ENCODE data around the gene STK10. TPM values are rescaled to one million over a fixed set of nuclear protein-coding genes. Genes with fewer than 3 reads are reported as not detected.

STK10 gene
- total RNA-seq, 1 experiment from 2014 or later: 24.9 TPM

- no peak overlapping the region for H3K9ac ChIP-seq (ENCODE audit: low read length)
- H3K27ac ChIP-seq (ENCODE audit: low read length): no peak overlapping the region
- H2AFZ ChIP-seq (ENCODE audit: low read length): no peak overlapping the region
- DNase-seq: no peak
- H3K4me1 ChIP-seq (ENCODE audit: low read length): no peaks in the 10 kb centered on the region
- no peaks in the 10 kb centered on the region for H4K20me1 ChIP-seq (ENCODE audit: insufficient read depth, low read depth, low read length)
- no peaks in the 10 kb centered on the region for H3K9me3 ChIP-seq (ENCODE audit: low read length)
- H3K79me2 ChIP-seq (ENCODE audit: low read length): no peaks in the 10 kb centered on the region
- H3K9me2 ChIP-seq (replicated peaks; ENCODE audit: insufficient read depth, low read length): no peaks in the 10 kb centered on the region
- 0 out of 2 replicates have a peak, but pooled peaks cover 3% of the 10 kb centered on the region for H3K36me3 ChIP-seq (ENCODE audit: insufficient read depth, low read length)
- H3K27me3 ChIP-seq (ENCODE audit: low read length): no peaks in the 10 kb centered on the region
- no peak overlapping the region for H3K4me3 ChIP-seq (ENCODE audit: low read length)
- no peak overlapping the region for H3K4me2 ChIP-seq (ENCODE audit: low read depth, low read length, poor library complexity, severe bottlenecking)
These were observed 99.2 kb downstream of the STK10 start for GRCh38 chr5:172088801-172089200.

- Histone ChIP-seq H3K79me2 (ENCODE audit: low read length) (no peaks in the 10 kb centered on the region), H3K4me1 (ENCODE audit: low read length) (no peaks in the 10 kb centered on the region), H2AFZ (ENCODE audit: low read length) (no peak overlapping the region), H3K4me3 (ENCODE audit: low read length) (no peak overlapping the region), H3K27ac (ENCODE audit: low read length) (no peak overlapping the region), H3K27me3 (ENCODE audit: low read length) (no peaks in the 10 kb centered on the region), H3K4me2 (ENCODE audit: low read depth, low read length, poor library complexity, severe bottlenecking) (no peak overlapping the region), H3K9me3 (ENCODE audit: low read length) (no peaks in the 10 kb centered on the region), H4K20me1 (ENCODE audit: insufficient read depth, low read depth, low read length) (no peaks in the 10 kb centered on the region), H3K36me3 (ENCODE audit: insufficient read depth, low read length) (peaks cover 8% of the 10 kb centered on the region; the same call in 1 of the 2 replicates), H3K9ac (ENCODE audit: low read length) (no peak overlapping the region), H3K9me2 (replicated peaks; ENCODE audit: insufficient read depth, low read length) (no peaks in the 10 kb centered on the region)
- no peak for DNase-seq
These were observed 101.6 kb downstream of the STK10 start for GRCh38 chr5:172086194-172086975.

GRCh38 chr5:172085738-172086137, 102.3 kb downstream of the STK10 start:
- H3K4me1 ChIP-seq (ENCODE audit: low read length): no peaks in the 10 kb centered on the region
- H2AFZ ChIP-seq (ENCODE audit: low read length): no peak overlapping the region
- no peak overlapping the region for H3K27ac ChIP-seq (ENCODE audit: low read length)
- H4K20me1 ChIP-seq (ENCODE audit: insufficient read depth, low read depth, low read length): no peaks in the 10 kb centered on the region
- no peak overlapping the region for H3K4me3 ChIP-seq (ENCODE audit: low read length)
- no peak for DNase-seq
- H3K9ac ChIP-seq (ENCODE audit: low read length): no peak overlapping the region
- no peaks in the 10 kb centered on the region for H3K27me3 ChIP-seq (ENCODE audit: low read length)
- H3K4me2 ChIP-seq (ENCODE audit: low read depth, low read length, poor library complexity, severe bottlenecking): no peak overlapping the region
- no peaks in the 10 kb centered on the region for H3K9me2 ChIP-seq (replicated peaks; ENCODE audit: insufficient read depth, low read length)
- H3K79me2 ChIP-seq (ENCODE audit: low read length): no peaks in the 10 kb centered on the region
- no peaks in the 10 kb centered on the region for H3K9me3 ChIP-seq (ENCODE audit: low read length)
- peaks cover 8% of the 10 kb centered on the region; the same call in 1 of the 2 replicates for H3K36me3 ChIP-seq (ENCODE audit: insufficient read depth, low read length)

- Histone ChIP-seq H3K4me2 (ENCODE audit: low read depth, low read length, poor library complexity, severe bottlenecking) (no peak overlapping the region), H4K20me1 (ENCODE audit: insufficient read depth, low read depth, low read length) (no peaks in the 10 kb centered on the region), H3K27me3 (ENCODE audit: low read length) (no peaks in the 10 kb centered on the region), H3K9me2 (replicated peaks; ENCODE audit: insufficient read depth, low read length) (no peaks in the 10 kb centered on the region), H3K4me3 (ENCODE audit: low read length) (no peak overlapping the region), H3K27ac (ENCODE audit: low read length) (no peak overlapping the region), H3K79me2 (ENCODE audit: low read length) (no peaks in the 10 kb centered on the region), H2AFZ (ENCODE audit: low read length) (no peak overlapping the region), H3K36me3 (ENCODE audit: insufficient read depth, low read length) (peaks cover 8% of the 10 kb centered on the region; the same call in 1 of the 2 replicates), H3K4me1 (ENCODE audit: low read length) (no peaks in the 10 kb centered on the region), H3K9ac (ENCODE audit: low read length) (no peak overlapping the region), H3K9me3 (ENCODE audit: low read length) (no peaks in the 10 kb centered on the region)
- DNase-seq: no peak
These were observed 105.8 kb downstream of the STK10 start for GRCh38 chr5:172082180-172082579.

GRCh38 chr5:172079876-172080275, 108.1 kb downstream of the STK10 start:
- H3K9me3 ChIP-seq (ENCODE audit: low read length): no peaks in the 10 kb centered on the region
- no peak overlapping the region for H3K27ac ChIP-seq (ENCODE audit: low read length)
- no peak overlapping the region for H3K4me3 ChIP-seq (ENCODE audit: low read length)
- no peaks in the 10 kb centered on the region for H4K20me1 ChIP-seq (ENCODE audit: insufficient read depth, low read depth, low read length)
- H3K27me3 ChIP-seq (ENCODE audit: low read length): no peaks in the 10 kb centered on the region
- H2AFZ ChIP-seq (ENCODE audit: low read length): no peak overlapping the region
- H3K79me2 ChIP-seq (ENCODE audit: low read length): no peaks in the 10 kb centered on the region
- no peaks in the 10 kb centered on the region for H3K9me2 ChIP-seq (replicated peaks; ENCODE audit: insufficient read depth, low read length)
- no peak overlapping the region for H3K4me2 ChIP-seq (ENCODE audit: low read depth, low read length, poor library complexity, severe bottlenecking)
- no peak for DNase-seq
- no peak overlapping the region for H3K9ac ChIP-seq (ENCODE audit: low read length)
- peaks cover 11% of the 10 kb centered on the region; the same call in 1 of the 2 replicates for H3K36me3 ChIP-seq (ENCODE audit: insufficient read depth, low read length)
- H3K4me1 ChIP-seq (ENCODE audit: low read length): no peaks in the 10 kb centered on the region

GRCh38 chr5:172078726-172079345, 109.2 kb downstream of the STK10 start:
- H3K9ac ChIP-seq (ENCODE audit: low read length): no peak overlapping the region
- H3K9me3 ChIP-seq (ENCODE audit: low read length): no peaks in the 10 kb centered on the region
- H3K4me2 ChIP-seq (ENCODE audit: low read depth, low read length, poor library complexity, severe bottlenecking): no peak overlapping the region
- no peak overlapping the region for H2AFZ ChIP-seq (ENCODE audit: low read length)
- no peaks in the 10 kb centered on the region for H3K79me2 ChIP-seq (ENCODE audit: low read length)
- H3K4me1 ChIP-seq (ENCODE audit: low read length): no peaks in the 10 kb centered on the region
- H3K27ac ChIP-seq (ENCODE audit: low read length): no peak overlapping the region
- no peak overlapping the region for H3K4me3 ChIP-seq (ENCODE audit: low read length)
- peaks cover 12% of the 10 kb centered on the region; the same call in 1 of the 2 replicates for H3K36me3 ChIP-seq (ENCODE audit: insufficient read depth, low read length)
- no peak for DNase-seq
- H4K20me1 ChIP-seq (ENCODE audit: insufficient read depth, low read depth, low read length): no peaks in the 10 kb centered on the region
- H3K9me2 ChIP-seq (replicated peaks; ENCODE audit: insufficient read depth, low read length): no peaks in the 10 kb centered on the region
- no peaks in the 10 kb centered on the region for H3K27me3 ChIP-seq (ENCODE audit: low read length)

- no peaks in the 10 kb centered on the region for H3K27me3 ChIP-seq (ENCODE audit: low read length)
- H3K36me3 ChIP-seq (ENCODE audit: insufficient read depth, low read length): peaks cover 12% of the 10 kb centered on the region; the same call in 1 of the 2 replicates
- no peak overlapping the region for H2AFZ ChIP-seq (ENCODE audit: low read length)
- H3K4me1 ChIP-seq (ENCODE audit: low read length): no peaks in the 10 kb centered on the region
- no peaks in the 10 kb centered on the region for H4K20me1 ChIP-seq (ENCODE audit: insufficient read depth, low read depth, low read length)
- H3K9me3 ChIP-seq (ENCODE audit: low read length): no peaks in the 10 kb centered on the region
- no peaks in the 10 kb centered on the region for H3K79me2 ChIP-seq (ENCODE audit: low read length)
- H3K4me3 ChIP-seq (ENCODE audit: low read length): no peak overlapping the region
- DNase-seq: no peak
- no peak overlapping the region for H3K9ac ChIP-seq (ENCODE audit: low read length)
- no peaks in the 10 kb centered on the region for H3K9me2 ChIP-seq (replicated peaks; ENCODE audit: insufficient read depth, low read length)
- no peak overlapping the region for H3K4me2 ChIP-seq (ENCODE audit: low read depth, low read length, poor library complexity, severe bottlenecking)
- H3K27ac ChIP-seq (ENCODE audit: low read length): no peak overlapping the region
These were observed 110.2 kb downstream of the STK10 start for GRCh38 chr5:172077664-172078425.

GRCh38 chr5:172076761-172077244, 111.2 kb downstream of the STK10 start:
- no peaks in the 10 kb centered on the region for H3K9me2 ChIP-seq (replicated peaks; ENCODE audit: insufficient read depth, low read length)
- H3K4me1 ChIP-seq (ENCODE audit: low read length): no peaks in the 10 kb centered on the region
- H3K36me3 ChIP-seq (ENCODE audit: insufficient read depth, low read length): peaks cover 6% of the 10 kb centered on the region; the same call in 1 of the 2 replicates
- no peaks in the 10 kb centered on the region for H4K20me1 ChIP-seq (ENCODE audit: insufficient read depth, low read depth, low read length)
- H3K27ac ChIP-seq (ENCODE audit: low read length): no peak overlapping the region
- no peaks in the 10 kb centered on the region for H3K27me3 ChIP-seq (ENCODE audit: low read length)
- H3K9me3 ChIP-seq (ENCODE audit: low read length): no peaks in the 10 kb centered on the region
- DNase-seq: no peak
- H3K4me2 ChIP-seq (ENCODE audit: low read depth, low read length, poor library complexity, severe bottlenecking): no peak overlapping the region
- H2AFZ ChIP-seq (ENCODE audit: low read length): no peak overlapping the region
- no peak overlapping the region for H3K9ac ChIP-seq (ENCODE audit: low read length)
- H3K4me3 ChIP-seq (ENCODE audit: low read length): no peak overlapping the region
- H3K79me2 ChIP-seq (ENCODE audit: low read length): no peaks in the 10 kb centered on the region
